ENCODE results near the gene UBE2R2.

UBE2R2 gene

DNA sequence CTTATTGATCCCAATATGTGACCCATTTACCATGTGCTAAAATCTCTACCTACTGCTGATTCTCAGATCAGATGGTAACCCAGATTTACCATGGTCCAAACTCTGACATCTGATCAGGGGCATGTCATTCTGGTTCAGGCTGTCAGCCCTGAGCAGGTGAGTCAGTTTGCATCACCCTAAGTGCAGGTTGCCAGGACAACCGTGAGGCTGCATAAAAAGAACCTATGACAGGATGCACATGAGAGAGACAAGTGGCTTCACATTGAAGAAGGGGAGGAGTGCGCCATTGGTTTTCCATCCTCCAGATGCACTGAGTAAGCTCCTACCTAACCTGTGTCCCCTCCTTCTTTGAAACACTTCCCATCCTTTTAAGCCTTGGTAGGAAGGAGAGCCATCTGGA is 22.4 kb upstream of the UBE2R2 start (continued):
- TF ChIP-seq, protein P1, sequence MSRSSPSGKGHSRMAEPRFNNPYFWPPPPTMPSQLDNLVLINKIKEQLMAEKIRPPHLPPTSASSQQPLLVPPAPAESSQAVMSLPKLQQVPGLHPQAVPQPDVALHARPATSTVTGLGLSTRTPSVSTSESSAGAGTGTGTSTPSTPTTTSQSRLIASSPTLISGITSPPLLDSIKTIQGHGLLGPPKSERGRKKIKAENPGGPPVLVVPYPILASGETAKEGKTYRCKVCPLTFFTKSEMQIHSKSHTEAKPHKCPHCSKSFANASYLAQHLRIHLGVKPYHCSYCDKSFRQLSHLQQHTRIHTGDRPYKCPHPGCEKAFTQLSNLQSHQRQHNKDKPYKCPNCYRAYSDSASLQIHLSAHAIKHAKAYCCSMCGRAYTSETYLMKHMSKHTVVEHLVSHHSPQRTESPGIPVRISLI (tag by site-specific recombination; IDR thresholded peaks at IDR 0.05) = no peak
- TF ChIP-seq ZNF223 (tag by site-specific recombination; IDR thresholded peaks at IDR 0.05) = no peak
- TF ChIP-seq, protein P2, sequence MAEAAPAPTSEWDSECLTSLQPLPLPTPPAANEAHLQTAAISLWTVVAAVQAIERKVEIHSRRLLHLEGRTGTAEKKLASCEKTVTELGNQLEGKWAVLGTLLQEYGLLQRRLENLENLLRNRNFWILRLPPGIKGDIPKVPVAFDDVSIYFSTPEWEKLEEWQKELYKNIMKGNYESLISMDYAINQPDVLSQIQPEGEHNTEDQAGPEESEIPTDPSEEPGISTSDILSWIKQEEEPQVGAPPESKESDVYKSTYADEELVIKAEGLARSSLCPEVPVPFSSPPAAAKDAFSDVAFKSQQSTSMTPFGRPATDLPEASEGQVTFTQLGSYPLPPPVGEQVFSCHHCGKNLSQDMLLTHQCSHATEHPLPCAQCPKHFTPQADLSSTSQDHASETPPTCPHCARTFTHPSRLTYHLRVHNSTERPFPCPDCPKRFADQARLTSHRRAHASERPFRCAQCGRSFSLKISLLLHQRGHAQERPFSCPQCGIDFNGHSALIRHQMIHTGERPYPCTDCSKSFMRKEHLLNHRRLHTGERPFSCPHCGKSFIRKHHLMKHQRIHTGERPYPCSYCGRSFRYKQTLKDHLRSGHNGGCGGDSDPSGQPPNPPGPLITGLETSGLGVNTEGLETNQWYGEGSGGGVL (tag by site-specific recombination; IDR thresholded peaks at IDR 0.05) = no peak
- TF ChIP-seq ZNF776 (tag by site-specific recombination; IDR thresholded peaks at IDR 0.05; ENCODE audit: borderline replicate concordance) = no peak
- TF ChIP-seq RBAK (tag by site-specific recombination; IDR thresholded peaks at IDR 0.05) = no peak
- TF ChIP-seq ZNF37A (tag by site-specific recombination; IDR thresholded peaks at IDR 0.05) = no peak
- no peak for TF ChIP-seq ZNF600 (tag by site-specific recombination; IDR thresholded peaks at IDR 0.05)
- TF ChIP-seq ZNF658 (tag by site-specific recombination; IDR thresholded peaks at IDR 0.05) = no peak
- no peak for TF ChIP-seq KLF8 (tag by site-specific recombination; IDR thresholded peaks at IDR 0.05)
- no peak for TF ChIP-seq ZNF341 (tag by site-specific recombination; IDR thresholded peaks at IDR 0.05; ENCODE audit: low read depth)

DNA sequence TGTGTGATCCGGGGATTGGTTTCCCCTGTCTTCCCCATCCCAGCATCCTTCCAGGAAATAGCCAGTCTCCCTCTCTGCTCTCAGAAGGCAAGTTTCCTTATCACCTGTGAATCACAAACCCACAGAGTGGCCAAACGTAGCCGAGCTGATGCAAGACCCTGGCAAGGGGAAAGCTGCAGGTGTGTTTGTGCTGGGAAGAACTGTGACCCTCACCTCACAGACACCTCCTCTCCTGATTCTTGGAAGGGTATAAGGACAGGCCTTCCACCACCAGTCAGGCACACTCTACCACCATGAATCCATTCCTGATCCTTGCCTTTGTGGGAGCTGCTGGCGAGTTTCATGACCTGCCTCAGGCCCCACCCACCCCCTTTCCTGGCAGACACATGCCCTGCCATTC is 21.7 kb upstream of the UBE2R2 start, which contains the start of gene PRSS3:
TSS of gene PRSS3 (plus strand) at position 281 of the 400 bp plus-strand sequence. CDS start at position 294, 13 bp downstream.
- ChIA-PET POLR2A (interaction anchor here (0.5 kb wide), 1 partner anchor 11 kb away, joined by 3 read pairs; no protein-coding TSS in a partner anchor), CTCF (interaction anchor here (0.8 kb wide), 1 partner anchor 42 kb away, joined by 3 read pairs; no protein-coding TSS in a partner anchor)
- Histone ChIP-seq H3K36me3 (ENCODE audit: control insufficient read depth in 2 of 2, insufficient read depth in 1 of 2, low read length in 2 of 2) (no peaks in the 10 kb centered on the region), H3K9me3 (ENCODE audit: control insufficient read depth, insufficient read depth, low read depth, low read length) (no peaks in the 10 kb centered on the region), H3K27ac (ENCODE audit: extremely low read depth, low read depth, low read length) (no peak within 1 kb of the TSS), H3K4me3 (ENCODE audit: low read depth, low read length) (no peak within 1 kb of the TSS), H3K4me1 (ENCODE audit: control insufficient read depth, insufficient read depth, low read length) (no peaks in the 10 kb centered on the region)
- TF ChIP-seq, protein P3, sequence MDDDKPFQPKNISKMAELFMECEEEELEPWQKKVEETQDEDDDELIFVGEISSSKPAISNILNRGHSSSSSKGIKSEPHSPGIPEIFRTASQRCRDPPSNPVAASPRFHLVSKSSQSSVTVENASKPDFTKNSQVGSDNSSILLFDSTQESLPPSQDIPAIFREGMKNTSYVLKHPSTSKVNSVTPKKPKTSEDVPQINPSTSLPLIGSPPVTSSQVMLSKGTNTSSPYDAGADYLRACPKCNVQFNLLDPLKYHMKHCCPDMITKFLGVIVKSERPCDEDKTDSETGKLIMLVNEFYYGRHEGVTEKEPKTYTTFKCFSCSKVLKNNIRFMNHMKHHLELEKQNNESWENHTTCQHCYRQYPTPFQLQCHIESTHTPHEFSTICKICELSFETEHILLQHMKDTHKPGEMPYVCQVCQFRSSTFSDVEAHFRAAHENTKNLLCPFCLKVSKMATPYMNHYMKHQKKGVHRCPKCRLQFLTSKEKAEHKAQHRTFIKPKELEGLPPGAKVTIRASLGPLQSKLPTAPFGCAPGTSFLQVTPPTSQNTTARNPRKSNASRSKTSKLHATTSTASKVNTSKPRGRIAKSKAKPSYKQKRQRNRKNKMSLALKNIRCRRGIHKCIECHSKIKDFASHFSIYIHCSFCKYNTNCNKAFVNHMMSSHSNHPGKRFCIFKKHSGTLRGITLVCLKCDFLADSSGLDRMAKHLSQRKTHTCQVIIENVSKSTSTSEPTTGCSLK (tag by site-specific recombination; IDR thresholded peaks at IDR 0.05) = no peak
- TF ChIP-seq TRIM28 (IDR thresholded peaks at IDR 0.05; ENCODE audit: borderline replicate concordance, low read length) = no peak
- TF ChIP-seq ZNF837 (tag by site-specific recombination; IDR thresholded peaks at IDR 0.05) = no peak
- TF ChIP-seq ZNF560 (tag by site-specific recombination; IDR thresholded peaks at IDR 0.05; ENCODE audit: borderline replicate concordance) = no peak
- no peak for TF ChIP-seq ZNF664 (tag by site-specific recombination; IDR thresholded peaks at IDR 0.05)
- TF ChIP-seq, protein P4, sequence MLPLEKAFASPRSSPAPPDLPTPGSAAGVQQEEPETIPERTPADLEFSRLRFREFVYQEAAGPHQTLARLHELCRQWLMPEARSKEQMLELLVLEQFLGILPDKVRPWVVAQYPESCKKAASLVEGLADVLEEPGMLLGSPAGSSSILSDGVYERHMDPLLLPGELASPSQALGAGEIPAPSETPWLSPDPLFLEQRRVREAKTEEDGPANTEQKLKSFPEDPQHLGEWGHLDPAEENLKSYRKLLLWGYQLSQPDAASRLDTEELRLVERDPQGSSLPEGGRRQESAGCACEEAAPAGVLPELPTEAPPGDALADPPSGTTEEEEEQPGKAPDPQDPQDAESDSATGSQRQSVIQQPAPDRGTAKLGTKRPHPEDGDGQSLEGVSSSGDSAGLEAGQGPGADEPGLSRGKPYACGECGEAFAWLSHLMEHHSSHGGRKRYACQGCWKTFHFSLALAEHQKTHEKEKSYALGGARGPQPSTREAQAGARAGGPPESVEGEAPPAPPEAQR (tag by site-specific recombination; IDR thresholded peaks at IDR 0.05) = no peak
- TF ChIP-seq ZNF169 (tag by site-specific recombination; IDR thresholded peaks at IDR 0.05) = no peak
- TF ChIP-seq IKZF3 (tag by site-specific recombination; IDR thresholded peaks at IDR 0.05) = no peak
- no peak for TF ChIP-seq ZBTB17 (tag by site-specific recombination; IDR thresholded peaks at IDR 0.05)
